GM10248 (cell line): Measurements from ENCODE around the gene SIK3.

ENCODE experiments used
- CTCF ChIA-PET: fragments of 300-600 bp; sonication (Branson Sonifier 250); formaldehyde crosslinking; extraction: SDS; loops from one replicate; lab custom pipeline; 2021; ENCODE audit warnings: antibody characterized with exemption; lab: Yijun Ruan, JAX
- POLR2A ChIA-PET: fragments of 350-650 bp; sonication (Branson Sonifier 250); formaldehyde crosslinking; extraction: SDS; loops from one replicate; lab custom pipeline; 2020; ENCODE audit warnings: antibody characterized with exemption; lab: Yijun Ruan, JAX
- DNase-seq: peaks from one replicate; pipeline ENCODE4 v3.0.0; 2012; ENCODE audit errors: extremely low spot score
- TF ChIP-seq, protein P1 (sequence below): IDR thresholded peaks from 2 replicates; pipeline ENCODE4 v1.5.1; 2012; ENCODE audit warnings: mild to moderate bottlenecking, low read depth; ENCODE audit errors: extremely low read depth, missing control alignments, control extremely low read depth

Gene SIK3

DNA sequence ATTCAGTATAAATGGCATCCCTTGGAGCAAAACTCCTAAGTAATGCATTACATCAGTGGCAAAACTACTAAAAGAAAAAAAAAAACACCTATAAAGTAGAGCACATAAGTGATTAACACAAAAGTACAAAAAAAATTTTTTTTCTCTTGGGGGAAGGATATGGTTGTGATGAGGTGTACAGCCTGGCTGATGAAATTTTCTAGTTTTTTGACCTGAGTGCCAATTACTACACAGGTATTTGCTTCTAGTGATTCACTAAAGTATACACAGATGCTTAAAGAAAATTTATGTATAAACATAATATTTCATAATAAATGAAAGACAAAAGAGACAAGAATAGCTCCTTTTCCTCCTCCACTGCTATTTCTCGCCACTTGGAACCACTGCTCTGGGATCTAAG lies 189.0 kb downstream of the SIK3 start:
- no peak for DNase-seq
- ChIA-PET POLR2A (no interaction called here), CTCF (interaction anchor here (0.7 to 2.1 kb wide), 7 partner anchors 8 to 196 kb away, joined by 3 to 7 read pairs (median 4); no protein-coding TSS in a partner anchor)
- TF ChIP-seq, protein P1, sequence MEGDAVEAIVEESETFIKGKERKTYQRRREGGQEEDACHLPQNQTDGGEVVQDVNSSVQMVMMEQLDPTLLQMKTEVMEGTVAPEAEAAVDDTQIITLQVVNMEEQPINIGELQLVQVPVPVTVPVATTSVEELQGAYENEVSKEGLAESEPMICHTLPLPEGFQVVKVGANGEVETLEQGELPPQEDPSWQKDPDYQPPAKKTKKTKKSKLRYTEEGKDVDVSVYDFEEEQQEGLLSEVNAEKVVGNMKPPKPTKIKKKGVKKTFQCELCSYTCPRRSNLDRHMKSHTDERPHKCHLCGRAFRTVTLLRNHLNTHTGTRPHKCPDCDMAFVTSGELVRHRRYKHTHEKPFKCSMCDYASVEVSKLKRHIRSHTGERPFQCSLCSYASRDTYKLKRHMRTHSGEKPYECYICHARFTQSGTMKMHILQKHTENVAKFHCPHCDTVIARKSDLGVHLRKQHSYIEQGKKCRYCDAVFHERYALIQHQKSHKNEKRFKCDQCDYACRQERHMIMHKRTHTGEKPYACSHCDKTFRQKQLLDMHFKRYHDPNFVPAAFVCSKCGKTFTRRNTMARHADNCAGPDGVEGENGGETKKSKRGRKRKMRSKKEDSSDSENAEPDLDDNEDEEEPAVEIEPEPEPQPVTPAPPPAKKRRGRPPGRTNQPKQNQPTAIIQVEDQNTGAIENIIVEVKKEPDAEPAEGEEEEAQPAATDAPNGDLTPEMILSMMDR: no peak

DNA sequence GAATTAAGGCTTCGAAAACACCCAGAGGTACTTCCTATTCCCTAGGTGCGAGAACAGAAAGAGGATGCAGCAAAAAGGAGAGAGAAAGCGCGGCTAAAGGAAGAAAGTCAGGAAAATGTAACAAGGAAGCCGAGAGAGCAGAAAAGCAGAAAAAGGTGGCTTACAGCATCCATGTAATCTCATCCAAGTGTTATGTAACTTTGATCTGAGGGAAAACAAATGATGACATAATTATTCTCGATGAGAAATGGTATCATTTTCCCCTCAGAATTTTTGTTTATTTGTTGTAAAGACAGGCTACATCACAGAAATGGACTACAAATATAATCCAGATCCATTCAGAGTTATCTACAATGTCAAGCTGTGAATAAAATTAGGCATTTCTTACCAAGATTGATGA lies 191.7 kb downstream of the SIK3 start:
- ChIA-PET POLR2A (no interaction called here), CTCF (no interaction called here)
- DNase-seq: no peak

DNA sequence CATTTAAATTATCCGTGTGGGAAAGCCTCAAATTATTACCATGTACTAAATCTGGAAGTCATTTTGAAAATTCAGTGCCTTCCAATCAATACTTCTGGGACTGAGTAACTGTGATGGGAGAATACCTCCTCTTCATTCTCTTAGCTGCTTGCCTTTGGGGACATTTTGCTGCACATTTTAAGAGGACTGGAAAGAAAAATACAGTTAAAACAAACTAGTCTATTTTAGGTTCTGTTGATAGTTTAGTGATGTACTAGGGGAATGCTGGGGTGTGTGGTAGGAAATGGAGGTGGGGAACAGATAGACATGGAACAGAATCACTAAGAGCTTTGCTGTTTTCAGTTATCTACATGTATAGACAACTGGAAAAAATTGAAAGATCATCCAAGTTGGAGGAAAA lies 195.1 kb downstream of the SIK3 start:
- TF ChIP-seq, protein P1: no peak
- no peak for DNase-seq
- CTCF ChIA-PET: interaction anchor here (1.0 to 1.8 kb wide), 5 partner anchors 14 to 203 kb away, joined by 3 to 4 read pairs (median 3); no protein-coding TSS in a partner anchor
- POLR2A ChIA-PET: no interaction called here

More for the DNA sequence above, 191.7 kb downstream of the SIK3 start:
- TF ChIP-seq, protein P1: no peak

DNA sequence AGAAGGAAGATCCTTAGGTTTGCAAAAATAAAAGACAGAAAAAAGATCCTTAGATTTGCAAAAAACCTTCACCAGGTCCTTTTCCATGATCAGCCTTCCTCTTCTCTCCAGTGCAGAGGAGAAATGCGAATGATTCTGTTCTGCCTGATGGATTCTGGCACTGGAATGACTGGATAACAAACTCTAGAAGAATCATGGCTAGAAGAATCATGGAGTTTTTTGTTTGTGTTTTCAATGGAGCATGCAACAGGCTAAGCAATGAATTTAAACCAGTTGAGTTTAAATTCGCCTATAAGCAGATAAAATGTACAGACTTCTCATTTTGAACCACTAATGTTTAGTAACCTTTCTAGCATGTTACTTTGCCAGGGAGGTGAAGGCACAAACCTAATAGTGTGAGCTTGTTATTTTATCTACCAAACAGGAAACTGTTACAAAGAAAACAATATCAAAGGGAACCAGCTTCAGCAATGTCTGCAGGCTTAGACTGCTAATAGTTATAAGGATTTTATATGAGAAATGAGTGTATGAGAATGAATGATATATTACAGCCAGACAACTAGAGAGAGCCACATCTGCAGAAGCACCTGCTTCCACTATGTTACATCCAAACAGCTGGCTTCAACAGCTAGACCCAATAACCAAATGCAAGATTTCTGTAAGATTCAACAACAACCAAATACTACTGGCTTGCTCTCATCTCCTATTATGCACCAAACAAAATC lies 196.1 kb downstream of the SIK3 start:
- ChIA-PET POLR2A (no interaction called here), CTCF (interaction anchor here (1.0 to 1.8 kb wide), 5 partner anchors 9 to 203 kb away, joined by 3 read pairs; no protein-coding TSS in a partner anchor)
- TF ChIP-seq, protein P1: no peak
- DNase-seq: no peak

DNA sequence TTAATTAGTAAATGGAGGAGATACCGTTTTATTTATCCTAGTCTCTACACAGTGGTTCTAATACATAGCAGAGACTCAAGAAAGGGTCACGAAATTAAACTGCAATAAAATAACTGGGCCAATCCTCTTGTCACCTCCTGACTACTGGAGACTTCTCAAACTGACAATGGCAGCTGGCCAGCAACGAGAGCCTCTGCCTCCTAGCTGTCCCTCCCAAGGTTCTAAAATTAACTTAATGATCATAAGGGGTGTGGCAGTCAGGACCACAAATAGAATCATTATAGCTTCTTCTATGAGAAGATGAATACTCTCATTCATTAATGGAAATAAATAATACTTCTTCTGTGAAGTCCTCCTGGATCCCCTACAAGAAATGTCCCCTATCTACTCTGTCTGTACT lies 197.0 kb downstream of the SIK3 start:
- no peak for DNase-seq
- ChIA-PET POLR2A (no interaction called here), CTCF (interaction anchor here (1.0 to 1.8 kb wide), 3 partner anchors 10 to 24 kb away, joined by 3 read pairs; no protein-coding TSS in a partner anchor)
- TF ChIP-seq, protein P1: no peak

DNA sequence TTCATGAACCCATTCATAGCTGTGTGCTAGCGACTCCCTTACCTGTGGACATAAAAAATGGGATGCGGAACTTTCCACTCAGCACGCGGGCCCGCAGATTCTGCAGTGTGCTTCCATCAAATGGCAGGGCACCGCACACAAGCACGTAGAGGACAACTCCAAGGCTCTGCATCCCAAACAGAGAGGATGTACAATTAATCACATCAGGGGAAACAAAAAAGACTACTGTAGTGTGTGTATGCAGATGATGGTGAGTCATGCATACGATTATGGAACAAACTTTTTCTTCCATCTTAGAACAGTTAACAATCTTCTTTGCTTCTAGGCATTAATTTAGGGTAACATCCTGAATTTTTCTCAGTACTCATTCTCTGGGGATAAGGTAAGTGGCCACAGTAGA lies 202.0 kb downstream of the SIK3 start:
- TF ChIP-seq, protein P1: no peak
- ChIA-PET CTCF (interaction anchor here (1.2 to 1.3 kb wide), 2 partner anchors 16 to 210 kb away, joined by 3 read pairs; no protein-coding TSS in a partner anchor), POLR2A (no interaction called here)
- no peak for DNase-seq
